ENCODE results near the gene PRKN.
"Not testable (repeated sequence)": the region's sequence is repeated elsewhere in the genome, so short reads cannot be mapped to it uniquely, and the experiment has no call there.

Gene PRKN

GRCh38 chr6:162681447-162681846, 46.1 kb downstream of the PRKN start:
- TF ChIP-seq, protein P1, sequence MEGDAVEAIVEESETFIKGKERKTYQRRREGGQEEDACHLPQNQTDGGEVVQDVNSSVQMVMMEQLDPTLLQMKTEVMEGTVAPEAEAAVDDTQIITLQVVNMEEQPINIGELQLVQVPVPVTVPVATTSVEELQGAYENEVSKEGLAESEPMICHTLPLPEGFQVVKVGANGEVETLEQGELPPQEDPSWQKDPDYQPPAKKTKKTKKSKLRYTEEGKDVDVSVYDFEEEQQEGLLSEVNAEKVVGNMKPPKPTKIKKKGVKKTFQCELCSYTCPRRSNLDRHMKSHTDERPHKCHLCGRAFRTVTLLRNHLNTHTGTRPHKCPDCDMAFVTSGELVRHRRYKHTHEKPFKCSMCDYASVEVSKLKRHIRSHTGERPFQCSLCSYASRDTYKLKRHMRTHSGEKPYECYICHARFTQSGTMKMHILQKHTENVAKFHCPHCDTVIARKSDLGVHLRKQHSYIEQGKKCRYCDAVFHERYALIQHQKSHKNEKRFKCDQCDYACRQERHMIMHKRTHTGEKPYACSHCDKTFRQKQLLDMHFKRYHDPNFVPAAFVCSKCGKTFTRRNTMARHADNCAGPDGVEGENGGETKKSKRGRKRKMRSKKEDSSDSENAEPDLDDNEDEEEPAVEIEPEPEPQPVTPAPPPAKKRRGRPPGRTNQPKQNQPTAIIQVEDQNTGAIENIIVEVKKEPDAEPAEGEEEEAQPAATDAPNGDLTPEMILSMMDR (IDR thresholded peaks at IDR 0.05; ENCODE audit: low read depth, low read length, missing control alignments) = no peak
- DNase-seq (ENCODE audit: low read depth) = no peak
- H3K4me3 ChIP-seq (ENCODE audit: low read depth, low read length) = no peak overlapping the region

- H3K4me3 ChIP-seq (ENCODE audit: low read depth, low read length) = no peak overlapping the region
- TF ChIP-seq, protein P1 (IDR thresholded peaks at IDR 0.05; ENCODE audit: low read depth, low read length, missing control alignments) = no peak
- no peak for DNase-seq (ENCODE audit: low read depth)
These were observed 46.7 kb downstream of the PRKN start for GRCh38 chr6:162680871-162681270.

GRCh38 chr6:162680367-162680766, 47.2 kb downstream of the PRKN start:
- DNase-seq (ENCODE audit: low read depth) = no peak
- H3K4me3 ChIP-seq (ENCODE audit: low read depth, low read length) = no peak overlapping the region
- TF ChIP-seq, protein P1 (IDR thresholded peaks at IDR 0.05; ENCODE audit: low read depth, low read length, missing control alignments) = no peak

DNA sequence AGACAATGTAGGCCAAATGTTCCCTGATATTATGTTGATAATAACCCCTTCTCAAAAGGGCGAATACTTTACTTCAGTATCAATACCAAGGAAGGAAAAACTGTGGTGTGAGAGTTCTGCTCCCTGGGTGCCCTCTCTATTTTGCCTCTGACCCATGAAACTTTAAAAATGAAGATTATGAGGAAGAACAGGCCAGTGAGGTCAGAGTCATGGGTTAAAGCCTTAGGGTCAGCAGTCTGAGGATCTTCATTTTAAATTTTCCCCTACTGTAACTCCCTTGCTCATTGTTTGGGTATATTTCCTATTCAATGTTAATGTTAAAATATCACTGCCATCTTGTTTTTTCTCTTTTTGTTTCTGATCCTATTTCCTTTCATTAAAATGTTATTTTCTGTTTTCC, 47.9 kb downstream of the PRKN start:
- no peak for DNase-seq (ENCODE audit: low read depth)
- H3K4me3 ChIP-seq (ENCODE audit: low read depth, low read length) = no peak overlapping the region
- TF ChIP-seq, protein P1 (IDR thresholded peaks at IDR 0.05; ENCODE audit: low read depth, low read length, missing control alignments) = no peak

DNA sequence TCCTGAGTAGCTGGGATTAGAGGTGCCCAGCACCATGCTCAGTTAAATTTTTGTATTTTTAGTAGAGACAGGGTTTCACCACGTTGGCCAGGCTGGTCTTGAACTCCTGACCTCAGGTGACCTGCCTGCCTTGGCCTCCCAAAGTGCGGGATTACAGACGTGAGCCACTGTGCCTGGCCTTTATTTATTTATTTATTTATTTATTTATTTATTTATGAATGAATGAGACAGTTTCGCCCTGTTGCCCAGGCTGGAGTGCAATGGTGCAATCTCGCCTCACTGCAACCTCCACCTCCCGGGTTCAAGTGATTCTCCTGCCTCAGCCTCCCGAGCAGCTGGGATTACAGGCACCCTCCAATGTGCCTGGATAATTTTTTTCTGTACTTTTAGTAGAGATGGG, 48.7 kb downstream of the PRKN start:
- not testable (repeated sequence) for DNase-seq (ENCODE audit: low read depth); H3K4me3 ChIP-seq (ENCODE audit: low read depth, low read length)

DNA sequence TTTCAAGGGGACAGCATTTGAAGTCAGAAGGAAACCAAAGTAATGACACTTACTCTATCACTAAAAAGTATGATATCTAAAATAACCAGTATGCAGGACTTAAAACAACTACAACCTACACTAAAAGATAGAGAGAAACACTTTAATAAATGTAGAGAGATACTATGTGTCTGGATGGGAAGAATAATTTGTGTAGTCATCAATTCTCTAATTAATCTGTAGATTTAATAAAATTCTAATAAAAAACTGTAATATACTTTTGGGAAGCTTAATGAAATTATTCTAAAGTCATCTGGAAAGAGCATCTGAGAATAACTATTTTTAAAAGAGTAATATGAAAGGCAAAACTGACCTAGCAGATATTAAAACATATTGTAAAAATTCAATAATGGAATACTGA, 52.1 kb downstream of the PRKN start:
- TF ChIP-seq, protein P1 (IDR thresholded peaks at IDR 0.05; ENCODE audit: low read depth, low read length, missing control alignments) = no peak
- no peak overlapping the region for H3K4me3 ChIP-seq (ENCODE audit: low read depth, low read length)
- DNase-seq (ENCODE audit: low read depth) = no peak

DNA sequence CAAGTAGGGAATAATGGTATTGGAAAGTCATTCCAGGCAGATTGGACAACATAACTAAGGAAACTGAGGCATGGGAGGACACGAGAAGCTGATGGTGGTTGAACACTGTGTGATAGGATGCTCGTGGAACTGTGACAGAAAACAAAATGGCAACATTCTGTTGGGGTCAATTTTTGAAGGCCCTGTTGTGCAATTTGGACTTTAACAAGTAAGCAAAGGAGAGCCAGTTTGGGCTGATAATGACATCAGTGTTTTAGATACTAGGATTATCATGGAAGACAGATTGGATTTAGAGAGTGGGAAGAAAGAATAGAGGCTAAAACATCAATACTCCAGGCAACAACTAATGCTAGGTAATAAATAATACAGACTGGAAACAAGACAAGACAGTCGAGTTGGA, 53.1 kb downstream of the PRKN start:
- no peak overlapping the region for H3K4me3 ChIP-seq (ENCODE audit: low read depth, low read length)

More for the DNA sequence above, 53.1 kb downstream of the PRKN start:
- DNase-seq (ENCODE audit: low read depth) = no peak
- TF ChIP-seq, protein P1 (IDR thresholded peaks at IDR 0.05; ENCODE audit: low read depth, low read length, missing control alignments) = no peak

Measured in GM12864 (cell line).